Stimulated activated CD4-positive, alpha-beta T cell treated with anti-CD3 and anti-CD28 coated beads, Interleukin-2, amount 100 ng/mL, for 24 hours (primary cell): ENCODE measurements around the gene RSRC1.
"Not testable (repeated sequence)": the region's sequence is repeated elsewhere in the genome, so short reads cannot be mapped to it uniquely, and the experiment has no call there.

Source experiments
- DNase-seq, 2 donors: peaks; one replicate each; pipeline ENCODE4 v3.0.0-alpha.2; 2020

RSRC1 gene

DNA sequence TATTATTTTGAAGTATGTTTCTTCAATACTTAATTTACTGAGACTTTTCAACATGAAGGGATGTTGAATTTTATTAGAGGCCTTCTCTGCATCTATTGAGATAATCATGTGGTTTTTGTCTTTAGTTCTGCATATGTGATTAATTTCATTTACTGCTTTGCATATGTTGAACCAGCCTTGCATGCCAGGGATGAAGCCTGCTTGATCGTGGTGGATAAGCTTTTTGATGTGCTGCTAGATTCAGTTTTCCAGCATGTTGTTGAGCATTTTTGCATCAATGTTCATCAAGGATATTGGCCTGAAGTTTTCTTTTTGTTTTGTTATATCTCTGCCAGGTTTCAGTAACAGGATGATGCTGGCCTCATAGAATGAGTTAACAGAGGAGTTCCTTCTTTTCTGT, 134.4 kb downstream of the RSRC1 start:
- DNase-seq = no peak

GRCh38 chr3:158247288-158247687, 137.4 kb downstream of the RSRC1 start:
- no peak for DNase-seq

DNA sequence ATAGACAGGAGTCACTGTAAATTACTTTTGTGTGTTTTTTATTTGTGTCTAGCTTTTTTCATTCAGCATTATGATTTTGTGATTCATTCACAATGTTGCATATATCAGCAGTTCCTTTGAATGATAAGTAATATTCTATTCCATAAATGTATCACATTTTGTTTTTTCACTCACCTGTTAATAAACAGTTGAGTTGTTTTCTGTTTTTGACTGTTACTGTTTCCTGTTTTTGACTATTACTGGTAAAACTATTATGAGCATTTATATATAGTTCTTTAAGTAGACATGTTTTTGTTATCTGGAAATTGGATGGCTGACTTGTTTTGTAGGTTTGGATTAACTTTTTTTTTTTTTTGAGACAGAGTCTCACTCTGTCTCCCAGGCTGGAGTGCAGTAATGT, 138.4 kb downstream of the RSRC1 start:
- DNase-seq = no peak

DNA sequence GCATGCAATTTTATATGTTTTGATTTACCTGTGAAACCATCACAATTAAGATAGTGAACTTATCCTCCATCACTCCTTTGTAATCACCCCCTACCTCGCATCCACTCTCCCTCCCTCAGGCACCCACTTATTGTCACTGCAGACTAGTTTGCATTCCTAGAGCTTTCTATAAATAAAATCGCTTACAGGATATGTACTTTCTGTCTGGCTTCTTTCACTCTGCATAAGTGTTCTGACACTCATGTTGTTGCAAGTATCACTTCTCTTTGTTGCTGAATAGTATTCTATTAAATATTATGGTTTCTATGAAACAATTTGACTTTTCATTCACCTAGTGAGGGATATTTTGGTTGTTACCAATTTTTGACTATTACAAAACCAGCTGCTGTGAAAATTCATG, 139.3 kb downstream of the RSRC1 start:
- no peak for DNase-seq

GRCh38 chr3:158258619-158259018, 148.7 kb downstream of the RSRC1 start:
- no peak for DNase-seq

GRCh38 chr3:158260392-158260791, 150.5 kb downstream of the RSRC1 start:
- DNase-seq = no peak

DNA sequence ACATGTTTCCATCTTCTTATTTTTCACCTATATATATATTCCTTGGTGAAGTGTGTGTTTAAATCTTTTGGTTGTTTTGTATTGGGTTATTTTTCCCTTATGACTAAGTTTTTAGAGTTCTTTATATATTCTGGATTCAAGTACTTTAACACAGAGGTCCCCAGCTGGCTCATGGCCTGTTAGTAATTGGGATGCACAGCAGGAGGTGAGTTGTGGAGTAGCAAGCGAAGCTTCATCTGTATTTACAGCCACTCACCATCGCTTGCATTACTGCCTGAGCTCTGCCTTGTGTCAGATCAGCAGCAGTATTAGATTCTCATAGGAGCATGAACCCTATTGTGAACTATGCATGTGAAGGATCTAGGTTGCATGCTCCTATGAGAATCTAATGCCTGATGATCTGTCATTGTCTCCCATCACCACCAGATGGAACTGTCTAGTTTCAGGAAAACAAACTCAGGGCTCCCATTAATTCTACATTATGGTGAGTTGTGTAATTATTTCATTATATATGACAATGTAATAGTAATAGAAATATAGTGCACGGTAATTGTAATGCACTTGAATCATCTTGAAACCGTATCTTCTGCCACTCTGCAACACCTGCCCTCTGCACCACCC, 151.6 kb downstream of the RSRC1 start:
- no peak for DNase-seq

DNA sequence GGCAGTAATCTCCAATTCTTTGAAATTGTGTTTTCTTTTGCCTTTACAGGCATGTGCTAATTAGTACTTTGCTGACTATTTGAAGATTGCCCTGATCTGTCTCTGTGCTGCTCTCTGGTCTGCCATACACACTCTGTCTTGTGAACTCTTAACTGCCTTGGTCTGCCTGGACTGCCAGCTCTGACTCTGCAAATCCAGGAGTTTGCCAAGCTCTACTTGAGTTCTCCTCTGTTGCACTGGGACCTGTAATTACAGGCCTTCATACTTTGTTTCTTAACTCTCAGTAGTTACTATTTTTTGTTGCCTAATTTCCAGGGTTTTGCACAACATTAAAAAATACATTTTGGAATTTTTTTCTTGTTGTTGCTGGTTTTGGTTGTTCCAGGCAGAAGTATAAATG, 155.0 kb downstream of the RSRC1 start:
- DNase-seq = no peak

GRCh38 chr3:158267015-158267414, 157.1 kb downstream of the RSRC1 start:
- DNase-seq = no peak

DNA sequence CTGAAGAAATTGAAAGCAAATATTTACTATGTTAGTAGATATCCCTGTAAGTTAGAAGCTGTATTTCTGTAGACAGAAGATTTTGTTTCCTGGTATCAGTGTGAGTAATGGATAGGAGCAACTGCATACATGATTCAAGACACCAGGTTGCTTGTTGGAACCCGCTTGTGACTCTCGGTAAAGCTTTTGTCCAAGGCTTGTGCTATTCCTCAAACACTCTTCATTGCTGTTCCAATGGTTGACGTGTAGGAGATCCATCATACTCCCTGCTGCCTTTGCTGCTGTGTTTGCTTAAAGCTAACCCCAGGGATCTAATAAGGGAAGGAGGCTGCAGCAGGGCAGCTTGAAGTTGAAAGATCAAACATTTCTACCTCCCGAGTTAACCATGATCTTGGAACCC, 160.1 kb downstream of the RSRC1 start:
- no peak for DNase-seq

DNA sequence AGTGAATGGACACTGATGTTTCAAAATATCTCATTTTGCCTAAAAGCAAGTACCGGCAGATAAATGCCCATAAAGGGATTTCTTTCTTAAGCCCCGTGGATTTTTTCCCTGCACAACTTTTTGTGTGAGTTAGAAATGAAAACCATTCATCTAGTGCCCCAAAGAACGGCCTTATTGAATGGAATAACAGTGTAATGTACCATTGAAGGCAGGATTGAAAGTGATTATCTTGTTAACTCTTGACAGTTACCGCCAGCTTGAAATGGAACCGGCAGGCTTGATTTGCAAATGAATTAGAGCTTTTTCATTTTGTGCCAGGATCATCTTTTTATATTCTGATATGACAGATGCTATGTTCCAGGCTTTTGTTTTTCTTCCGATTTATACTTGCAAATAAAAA, 162.2 kb downstream of the RSRC1 start:
- DNase-seq = no peak

GRCh38 chr3:158273656-158274055, 163.8 kb downstream of the RSRC1 start:
- no peak for DNase-seq

- DNase-seq = no peak
Observed at GRCh38 chr3:158278187-158278586, 168.3 kb downstream of the RSRC1 start.

DNA sequence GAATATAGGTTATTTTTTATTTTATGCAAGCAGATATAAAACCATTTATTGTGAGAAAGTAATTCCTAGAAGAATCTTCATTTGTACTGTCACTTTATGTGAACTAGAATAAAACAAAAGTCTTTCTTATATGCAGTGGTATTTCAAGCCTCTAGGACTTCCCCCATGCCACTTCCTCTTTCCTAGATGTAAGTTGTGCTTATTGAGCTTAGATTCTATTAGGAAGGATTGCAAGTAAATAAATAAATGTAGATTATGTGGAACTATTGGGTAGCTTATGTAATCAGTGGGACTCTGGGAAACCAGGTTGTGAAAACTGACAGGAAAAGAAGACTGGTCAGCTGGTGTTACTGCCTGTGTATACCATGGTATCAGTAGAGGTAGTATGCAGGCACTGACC, 169.7 kb downstream of the RSRC1 start:
- no peak for DNase-seq

DNA sequence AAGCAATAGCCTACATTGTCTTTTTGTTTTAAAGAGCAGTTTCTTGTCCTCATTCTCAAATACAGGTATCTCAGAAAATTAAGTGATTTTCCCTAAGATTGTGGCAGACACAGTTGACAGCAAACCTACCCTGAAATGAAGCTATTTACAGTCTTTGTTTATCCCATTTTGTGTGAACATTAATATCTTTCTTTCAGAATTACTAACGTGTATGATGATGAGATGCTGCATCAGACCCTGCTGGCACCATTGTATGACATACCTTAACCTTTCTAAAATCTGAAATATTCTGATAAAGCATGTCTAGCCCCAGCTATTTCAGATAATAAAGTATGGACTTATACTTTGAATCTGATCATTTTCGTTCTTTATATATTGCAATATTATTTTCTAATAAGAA, 185.9 kb downstream of the RSRC1 start:
- DNase-seq = no peak

DNA sequence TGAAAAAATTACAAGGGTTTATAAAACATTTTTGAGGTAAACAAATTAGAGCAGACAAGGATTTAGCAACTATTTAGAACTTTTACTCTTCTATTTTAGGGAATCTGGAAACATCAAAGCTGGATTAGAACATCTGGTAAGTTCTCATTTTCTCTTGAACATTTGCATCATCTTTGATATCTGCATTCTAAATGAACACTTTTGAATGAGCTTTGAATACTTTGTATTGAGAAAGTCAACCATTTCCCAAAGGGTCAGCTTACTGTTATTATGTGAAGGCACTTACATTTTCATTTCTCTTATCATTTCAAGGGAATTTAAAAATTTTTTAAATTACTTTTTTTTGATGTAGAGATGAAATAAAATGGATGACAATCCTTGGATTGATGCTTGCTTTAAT, 188.1 kb downstream of the RSRC1 start:
- DNase-seq = no peak

- DNase-seq = no peak
Observed at GRCh38 chr3:158308236-158308928, 198.5 kb downstream of the RSRC1 start.

DNA sequence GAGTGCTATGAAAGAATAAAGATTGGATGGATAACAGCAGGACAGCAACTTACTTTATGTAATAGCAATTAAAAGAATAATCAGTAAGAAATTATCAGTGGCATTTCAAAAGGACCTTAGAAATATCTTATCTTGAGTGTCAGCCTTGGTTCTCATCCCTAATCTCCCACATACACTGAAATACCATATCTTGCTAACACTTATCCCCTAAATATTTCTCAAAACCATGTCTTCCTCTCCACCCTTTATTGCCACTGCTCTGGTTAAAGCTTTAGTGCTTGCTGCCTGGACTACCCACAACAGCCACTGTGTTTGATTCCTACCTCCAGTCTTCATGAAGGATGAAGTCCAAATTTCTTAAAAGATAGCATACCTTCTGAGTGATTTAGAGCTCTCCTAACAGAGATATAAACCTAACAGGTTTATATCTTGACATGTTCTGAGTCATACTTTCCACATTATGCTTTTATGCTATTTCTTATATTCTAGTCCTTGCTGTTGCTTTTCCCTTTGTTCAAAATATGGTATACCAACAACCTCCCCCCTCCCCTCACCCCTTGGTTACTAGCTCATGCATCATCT, 202.8 kb downstream of the RSRC1 start:
- no peak for DNase-seq

DNA sequence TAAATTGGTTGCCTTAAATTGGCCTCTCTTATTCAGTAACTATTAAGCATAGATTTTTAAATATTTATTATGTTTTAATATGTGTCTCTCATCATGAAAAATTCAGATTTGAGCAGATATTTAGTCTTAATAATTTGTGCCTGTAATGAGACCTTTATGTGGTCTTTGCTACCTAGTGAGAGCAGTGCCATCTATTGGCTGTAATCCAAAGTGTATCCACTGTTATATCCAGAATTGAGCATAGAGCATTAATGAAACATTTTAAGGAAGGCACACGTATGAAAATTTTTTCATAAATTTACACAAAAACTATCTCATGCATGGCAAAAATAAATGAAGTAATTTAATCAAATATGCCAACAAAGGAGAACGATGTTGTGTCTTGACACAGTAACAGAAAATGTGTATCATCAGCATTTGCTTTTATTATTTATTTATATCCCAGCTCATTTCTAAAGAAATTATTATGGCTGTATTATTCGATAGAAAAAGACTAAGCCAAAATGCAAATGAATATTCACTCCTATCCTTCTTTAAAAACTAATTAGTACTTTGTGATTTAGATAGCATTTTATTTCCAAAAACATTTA, 203.5 kb downstream of the RSRC1 start:
- DNase-seq = no peak

DNA sequence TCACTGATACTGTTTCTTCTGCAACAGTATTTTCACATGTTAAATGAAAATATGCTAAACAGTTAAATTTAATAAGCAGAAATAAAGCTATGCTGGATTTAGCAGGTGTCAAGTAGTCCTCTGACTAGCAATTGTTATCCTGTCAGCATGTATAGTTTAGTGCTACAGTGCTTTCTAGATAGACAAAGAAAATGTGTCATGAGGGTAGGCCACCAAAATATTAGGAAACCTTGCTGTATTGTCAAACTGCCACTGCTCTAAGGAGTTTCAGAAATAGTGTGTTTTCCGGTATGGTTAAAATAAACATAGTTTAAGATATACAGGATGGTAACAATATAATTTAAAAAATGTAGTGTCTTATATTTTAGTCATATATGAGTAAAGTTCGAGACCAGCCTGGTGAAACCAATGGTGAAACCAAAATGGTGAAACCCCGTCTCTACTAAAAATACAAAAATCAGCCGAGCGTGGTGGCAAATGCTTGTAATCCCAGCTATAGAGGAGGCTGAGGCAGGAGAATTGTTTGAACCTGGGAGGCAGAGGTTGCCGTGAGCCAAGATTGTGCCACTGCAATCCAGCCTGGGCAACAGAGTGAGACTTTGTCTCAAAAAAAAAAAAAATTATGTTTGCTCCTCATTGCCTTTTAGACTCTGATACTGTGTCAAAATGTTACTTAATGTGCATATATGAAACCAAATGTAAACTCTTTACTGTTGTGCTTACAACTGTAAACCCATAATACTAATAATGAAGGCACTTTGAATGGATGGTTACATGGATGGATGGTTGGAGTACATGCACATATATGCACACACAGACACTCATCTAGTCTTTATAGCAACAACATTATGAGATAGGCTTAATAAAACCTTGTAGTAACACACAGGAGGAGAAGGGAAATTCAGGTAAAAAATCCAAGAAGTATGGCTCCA, 204.8 kb downstream of the RSRC1 start:
- no peak for DNase-seq

DNA sequence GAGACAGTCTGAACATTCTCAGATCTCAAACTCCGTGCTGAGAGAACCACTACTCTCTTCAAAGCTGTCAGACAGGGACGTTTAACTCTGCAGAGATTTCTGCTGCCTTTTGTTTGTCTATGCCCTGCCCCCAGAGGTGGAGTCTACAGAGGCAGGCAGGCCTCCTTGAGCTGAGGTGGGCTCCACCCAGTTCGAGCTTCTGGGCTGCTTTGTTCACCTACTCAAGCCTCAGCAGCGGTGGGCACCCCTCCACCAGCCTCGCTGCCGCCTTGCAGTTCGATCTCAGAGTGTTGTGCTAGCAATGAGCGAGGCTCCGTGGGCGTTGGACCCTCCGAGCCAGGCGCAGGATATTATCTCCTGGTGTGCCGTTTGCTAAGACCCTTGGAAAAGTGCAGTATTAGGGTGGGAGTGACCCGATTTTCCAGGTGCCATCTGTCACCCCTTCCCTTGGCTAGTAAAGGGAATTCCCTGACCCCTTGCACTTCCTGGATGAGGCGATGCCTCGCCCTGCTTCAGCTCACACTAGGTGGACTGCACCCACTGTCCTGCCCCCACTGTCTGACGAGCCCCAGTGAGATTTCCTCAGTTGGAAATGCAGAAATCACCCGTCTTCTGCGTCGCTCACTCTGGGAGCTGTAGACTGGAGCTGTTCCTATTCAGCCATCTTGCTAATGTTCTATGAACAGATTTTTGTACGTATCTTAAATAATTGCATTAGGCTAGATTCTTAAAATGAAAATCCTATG, 220.0 kb downstream of the RSRC1 start:
- not testable (repeated sequence) for DNase-seq

DNA sequence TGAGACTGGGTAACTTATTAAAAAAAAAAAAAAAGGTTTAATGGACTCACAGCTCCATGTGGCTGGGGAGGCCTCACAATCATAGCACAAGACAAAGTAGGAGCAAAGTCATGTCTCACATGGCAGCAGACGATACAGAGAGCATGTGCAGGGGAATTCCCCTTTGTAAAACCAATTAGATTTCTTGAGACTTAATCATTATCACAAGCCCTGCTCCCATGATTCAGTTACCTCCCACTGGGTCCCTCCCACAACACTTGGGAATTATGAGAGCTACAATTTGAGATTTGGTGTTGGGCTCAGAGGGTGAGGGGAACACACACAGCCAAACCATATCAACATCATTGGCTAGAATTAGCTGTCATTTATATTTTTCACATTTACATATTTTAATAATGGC, 221.0 kb downstream of the RSRC1 start:
- DNase-seq = no peak
